Germinal center (tissue), 1 donor: ENCODE measurements around the gene CNTNAP2.

ENCODE experiments used
- DNase-seq: peaks from one replicate; pipeline ENCODE4 v3.0.0; 2012; ENCODE audit warnings: mixed read lengths, low spot score

Gene CNTNAP2

DNA sequence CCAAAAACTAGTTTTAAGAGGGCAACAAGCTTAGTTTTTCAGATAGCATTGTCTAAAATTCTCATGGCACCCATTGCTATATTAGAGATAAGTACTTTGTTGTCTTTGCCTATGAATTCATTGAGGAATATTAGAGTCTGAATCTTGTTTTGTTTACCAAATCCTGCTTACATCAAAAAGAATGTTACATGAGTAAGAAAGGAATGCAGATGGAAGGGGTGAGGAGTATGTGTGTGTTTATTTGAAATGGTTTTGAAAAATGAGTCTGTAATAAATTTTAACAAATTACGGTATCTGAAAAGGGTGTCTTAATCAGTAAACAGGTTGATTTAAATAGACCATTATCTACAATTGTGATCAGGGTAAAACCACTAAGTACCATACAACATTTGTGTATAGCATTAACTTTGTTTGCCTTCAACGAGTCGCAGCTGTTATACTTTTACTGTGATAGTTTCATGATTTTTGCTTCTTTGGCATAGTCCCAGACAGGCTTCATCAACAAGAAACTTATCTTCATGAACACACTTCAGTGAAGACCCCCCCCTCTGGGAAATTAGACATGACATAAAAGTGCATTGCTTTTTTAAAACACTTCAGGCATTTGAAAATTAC lies 1290.0 kb downstream of the CNTNAP2 start:
- DNase-seq = no peak

DNA sequence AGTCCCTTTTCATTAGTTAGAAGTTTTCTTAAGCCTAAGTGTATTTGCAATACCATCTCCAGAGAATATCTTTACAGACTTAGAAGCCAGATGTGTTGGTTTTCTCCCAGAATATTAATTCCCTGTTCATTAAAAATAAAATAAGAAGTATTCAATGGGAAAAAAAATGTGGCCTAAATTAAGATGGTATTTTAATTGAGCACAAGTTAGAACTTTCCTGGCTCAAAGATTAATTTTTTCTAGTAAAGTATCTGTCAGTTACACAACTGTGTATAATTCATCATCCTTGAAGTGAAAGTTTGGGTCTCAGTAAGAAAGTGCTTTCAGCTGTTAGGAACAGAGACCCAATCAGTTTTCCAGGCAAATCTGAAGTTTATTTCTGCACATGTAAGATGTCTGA lies 1294.5 kb downstream of the CNTNAP2 start:
- no peak for DNase-seq

DNA sequence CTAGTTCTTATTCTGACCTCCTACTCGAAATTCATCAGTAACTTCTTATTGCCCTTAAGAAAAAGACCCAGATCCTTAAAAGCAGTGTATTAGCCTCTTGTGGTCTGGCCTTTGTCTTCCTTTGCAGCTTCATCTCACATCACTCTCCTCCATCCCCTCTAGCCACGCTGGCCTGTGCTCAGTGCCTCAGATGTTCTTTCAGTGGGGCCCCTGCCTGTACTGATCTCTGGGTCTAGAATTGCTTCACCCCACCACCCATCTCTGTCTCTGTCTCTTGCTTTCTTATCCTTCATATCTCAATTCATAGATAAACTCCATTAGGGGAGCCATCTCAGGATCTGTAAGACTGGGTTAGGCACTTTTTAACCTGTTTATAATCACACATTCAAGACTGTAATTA lies 1295.5 kb downstream of the CNTNAP2 start:
- no peak for DNase-seq

DNA sequence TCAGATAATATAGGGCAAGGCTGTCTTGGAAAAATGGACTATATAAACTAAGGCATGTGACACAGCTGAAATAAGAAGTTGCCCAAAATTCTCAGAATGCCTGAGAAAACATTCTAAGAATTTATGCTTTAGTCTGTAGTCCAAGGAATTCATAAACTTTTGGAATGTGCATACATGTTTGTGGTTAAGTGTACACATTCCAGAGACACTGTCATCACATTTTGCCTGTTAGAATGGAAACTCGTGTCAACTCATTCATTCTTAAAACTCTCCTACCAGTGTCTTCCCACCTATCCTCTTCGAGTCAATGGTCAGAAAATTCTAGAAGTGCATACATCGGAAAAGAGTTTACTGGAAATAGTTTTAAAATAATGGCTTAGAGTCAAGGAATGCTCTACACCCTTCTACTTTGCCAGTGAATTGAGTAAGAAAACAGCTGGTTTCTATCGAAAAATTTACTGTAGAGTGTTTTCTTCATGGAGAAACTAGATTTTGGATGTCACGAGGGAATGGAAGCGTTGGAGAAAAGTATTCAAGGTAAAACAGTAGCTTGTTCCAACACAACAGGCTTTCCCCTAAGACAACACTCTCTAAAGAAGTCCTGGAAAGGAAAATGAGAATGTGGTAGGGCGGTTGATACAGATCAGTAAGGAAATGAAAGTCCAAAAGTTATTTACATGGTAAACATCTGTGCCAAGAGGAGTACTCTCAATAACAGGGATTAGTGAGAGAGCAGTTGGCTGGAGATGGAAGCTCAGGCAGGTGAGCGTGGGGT lies 1296.4 kb downstream of the CNTNAP2 start:
- DNase-seq = no peak

DNA sequence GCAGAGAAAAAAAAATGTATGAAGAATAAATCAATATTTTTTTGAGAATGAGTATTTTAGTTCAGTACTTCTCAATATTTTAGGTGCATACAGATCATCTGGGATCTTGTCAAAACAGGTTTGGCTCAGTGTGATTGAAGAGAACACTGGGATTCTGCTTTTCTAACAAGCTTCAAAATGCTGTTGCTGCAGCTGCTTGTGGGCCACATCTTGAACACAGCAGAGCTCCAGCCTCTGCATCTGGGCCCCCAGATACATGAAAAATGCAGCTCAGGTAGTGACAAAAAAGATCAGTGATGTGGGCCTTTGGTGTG lies 1296.9 kb downstream of the CNTNAP2 start:
- no peak for DNase-seq

DNA sequence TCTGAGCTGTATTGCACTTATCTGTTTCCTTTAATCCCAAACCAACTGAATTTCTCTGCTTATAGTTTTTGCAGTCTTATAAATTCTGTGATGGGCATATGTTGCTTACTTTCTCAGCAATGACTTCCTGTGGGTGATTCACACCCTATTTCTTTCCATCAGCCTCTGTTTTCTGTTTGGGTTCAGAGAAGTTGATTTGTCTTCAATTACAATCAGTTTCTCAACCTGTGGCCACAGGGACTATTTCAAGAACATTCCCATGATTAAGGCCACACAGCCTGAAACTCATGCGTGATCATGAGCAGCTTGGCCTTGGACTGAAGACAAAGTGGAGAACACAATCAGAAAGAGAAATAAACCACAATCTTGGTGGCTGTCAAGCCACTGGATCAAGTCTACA lies 1299.4 kb downstream of the CNTNAP2 start:
- DNase-seq = no peak

DNA sequence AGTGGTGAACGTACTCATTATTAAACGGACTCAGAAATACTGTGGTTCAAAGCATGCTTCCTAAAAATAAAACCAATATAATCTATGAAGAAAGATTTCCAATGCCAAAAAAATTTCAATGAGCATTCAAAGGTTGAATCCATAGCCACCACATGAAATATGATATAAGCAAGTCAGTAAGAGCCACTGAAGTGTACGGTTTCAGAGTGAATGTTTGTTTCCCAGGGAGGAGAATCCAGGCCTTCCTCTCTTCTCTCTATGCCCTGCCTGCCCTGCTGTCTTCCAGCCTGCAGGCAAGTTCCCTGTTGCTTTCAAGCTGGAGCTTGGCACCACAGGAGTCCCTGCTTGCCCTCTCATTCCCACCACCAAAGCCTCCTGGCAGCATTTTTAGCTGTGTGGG lies 1302.4 kb downstream of the CNTNAP2 start:
- DNase-seq = no peak

DNA sequence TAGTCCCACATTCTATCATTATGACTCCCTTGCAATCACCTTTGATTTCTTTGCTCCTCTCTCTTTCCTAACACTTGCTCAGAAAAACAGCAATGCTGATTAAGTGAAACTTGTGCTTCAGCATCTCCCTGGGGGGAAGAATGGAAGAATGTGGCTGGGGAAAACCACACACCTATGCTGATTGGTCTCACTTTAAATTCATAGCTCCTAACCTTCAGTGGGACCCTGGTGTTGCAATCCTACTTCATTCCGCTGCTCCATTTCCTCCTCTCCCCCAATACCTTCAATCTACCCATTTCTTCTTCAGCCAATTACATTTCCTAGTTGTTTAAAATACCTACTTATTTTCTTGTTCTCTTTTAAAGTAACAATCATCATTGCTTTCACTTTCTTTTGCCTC lies 1307.3 kb downstream of the CNTNAP2 start:
- no peak for DNase-seq

DNA sequence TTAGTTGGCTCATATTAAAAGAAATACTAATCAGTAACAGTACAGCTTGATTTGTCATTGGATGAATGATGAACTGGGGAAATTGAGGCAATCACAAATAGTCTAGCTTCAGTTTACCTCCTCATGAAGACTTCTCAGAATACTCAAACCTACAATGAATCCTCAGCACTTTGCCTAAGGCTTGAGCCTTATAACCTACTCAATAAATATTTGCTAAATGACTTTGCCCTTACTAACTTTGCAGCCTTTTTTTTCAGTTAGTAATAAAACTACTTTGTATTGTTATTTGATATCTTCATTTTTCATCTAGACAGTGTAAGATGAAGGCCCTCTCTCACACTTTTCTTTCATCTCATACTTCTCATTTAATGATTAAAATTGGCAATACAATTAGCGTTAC lies 1311.5 kb downstream of the CNTNAP2 start:
- no peak for DNase-seq

DNA sequence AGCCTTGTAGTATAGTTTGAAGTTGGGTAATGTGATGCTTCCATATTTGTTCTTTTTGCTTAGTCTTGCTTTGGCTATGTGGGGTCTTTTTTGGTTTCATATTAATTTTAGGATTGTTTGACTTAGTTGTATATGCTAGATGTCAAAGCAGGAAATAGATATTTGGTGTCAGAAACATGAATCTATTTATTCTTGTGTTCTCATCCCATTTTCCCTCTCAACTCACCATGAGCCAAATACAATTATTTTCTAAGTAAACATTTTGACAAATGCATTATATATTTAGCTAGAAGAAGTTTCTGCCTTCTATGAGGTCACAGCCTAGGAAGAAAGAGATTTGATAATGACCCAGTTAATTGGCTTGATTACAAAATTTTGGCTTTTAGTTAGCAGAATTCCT lies 1313.4 kb downstream of the CNTNAP2 start:
- no peak for DNase-seq

DNA sequence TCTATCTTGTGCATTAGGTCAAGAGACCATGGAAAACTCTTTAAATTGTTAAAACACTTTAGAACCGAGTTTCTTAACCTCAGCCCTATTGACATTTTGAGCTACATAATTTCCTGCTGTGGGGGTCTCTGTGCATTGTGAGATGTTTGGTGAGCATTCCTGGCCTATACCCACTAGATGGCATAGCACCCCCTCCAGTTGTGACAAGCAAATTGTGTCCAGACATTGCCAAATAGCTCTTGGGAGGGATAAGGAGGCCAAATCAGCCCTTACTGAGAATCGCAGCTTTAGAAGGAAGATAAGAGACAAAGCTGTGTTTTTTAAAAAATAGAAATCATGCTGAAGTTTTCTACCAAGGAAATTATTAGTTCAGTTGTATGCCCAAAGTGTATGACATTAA lies 1315.5 kb downstream of the CNTNAP2 start:
- DNase-seq = no peak

DNA sequence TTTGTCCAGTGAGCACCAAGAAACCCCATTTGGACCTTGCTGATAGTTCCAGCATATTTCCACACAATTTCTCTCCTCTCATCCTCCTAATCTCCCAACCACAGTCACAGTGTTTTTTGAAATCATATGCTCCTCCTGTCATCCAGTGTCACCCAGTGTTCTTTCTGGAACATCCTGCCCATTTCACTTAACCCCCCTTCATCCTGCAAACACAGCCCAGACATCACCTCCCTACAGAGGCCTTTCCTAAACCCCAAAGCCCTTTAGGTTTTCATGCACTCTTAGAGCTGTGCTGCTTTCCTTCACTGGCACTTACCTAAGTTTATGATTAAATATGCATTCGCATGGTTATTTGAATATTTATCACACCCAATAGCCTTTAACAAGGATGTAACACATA lies 1316.0 kb downstream of the CNTNAP2 start:
- DNase-seq = no peak

DNA sequence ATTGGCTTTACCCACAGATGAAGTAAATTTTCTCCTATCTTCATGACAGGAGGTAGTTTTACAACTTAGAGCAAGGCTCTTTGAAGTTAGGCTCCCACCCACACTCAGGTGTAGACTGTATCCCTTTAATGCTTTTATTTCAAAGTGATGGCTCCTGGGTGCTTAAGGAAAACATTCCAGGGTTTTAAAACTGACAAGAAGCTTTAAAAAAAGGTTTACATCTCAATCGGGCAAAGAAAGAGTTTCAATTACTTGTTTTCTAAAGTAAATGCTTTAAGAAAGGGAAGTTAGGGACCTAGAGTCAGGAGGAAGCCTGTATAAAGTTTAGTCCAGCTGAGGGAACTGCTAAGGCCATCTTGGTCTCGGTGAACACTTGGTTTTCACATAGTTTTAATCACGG lies 1320.1 kb downstream of the CNTNAP2 start:
- no peak for DNase-seq

DNA sequence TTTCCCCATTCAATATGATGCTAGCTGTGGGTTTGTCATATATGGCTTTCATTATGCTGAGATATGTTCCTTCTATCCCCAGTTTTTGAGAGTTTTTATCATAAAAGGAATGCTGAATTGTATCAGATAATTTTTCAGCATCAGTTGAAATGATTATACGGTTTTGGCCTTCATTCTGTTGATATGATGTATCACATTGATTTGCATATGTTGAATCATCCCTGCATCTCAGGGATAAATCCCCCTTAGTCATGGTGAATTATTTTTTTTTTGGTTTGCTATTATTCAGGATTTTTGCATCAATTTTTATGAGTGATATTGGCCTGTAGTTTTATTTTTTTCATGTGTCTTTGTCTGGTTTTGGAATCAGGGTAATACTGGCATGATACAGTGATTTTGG lies 1321.6 kb downstream of the CNTNAP2 start:
- no peak for DNase-seq

DNA sequence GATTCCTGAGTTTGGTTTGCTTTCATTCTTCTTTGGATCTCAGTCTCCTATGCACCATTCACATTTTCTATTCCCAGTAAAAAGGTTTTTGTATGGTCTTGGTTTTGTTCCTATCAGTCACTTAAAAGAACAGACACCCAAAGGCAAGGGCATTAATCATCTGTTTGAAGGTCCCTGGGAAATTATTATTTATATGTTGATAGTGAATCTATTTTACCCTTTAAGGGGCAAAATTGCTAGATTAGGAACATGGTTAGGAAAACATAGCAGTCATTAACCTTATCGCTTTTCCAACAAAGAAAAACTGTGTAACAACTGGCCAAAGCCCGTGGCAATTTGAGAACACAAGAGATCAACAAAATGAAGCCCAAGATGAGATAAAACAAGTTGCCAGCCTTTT lies 1327.3 kb downstream of the CNTNAP2 start:
- DNase-seq = no peak

DNA sequence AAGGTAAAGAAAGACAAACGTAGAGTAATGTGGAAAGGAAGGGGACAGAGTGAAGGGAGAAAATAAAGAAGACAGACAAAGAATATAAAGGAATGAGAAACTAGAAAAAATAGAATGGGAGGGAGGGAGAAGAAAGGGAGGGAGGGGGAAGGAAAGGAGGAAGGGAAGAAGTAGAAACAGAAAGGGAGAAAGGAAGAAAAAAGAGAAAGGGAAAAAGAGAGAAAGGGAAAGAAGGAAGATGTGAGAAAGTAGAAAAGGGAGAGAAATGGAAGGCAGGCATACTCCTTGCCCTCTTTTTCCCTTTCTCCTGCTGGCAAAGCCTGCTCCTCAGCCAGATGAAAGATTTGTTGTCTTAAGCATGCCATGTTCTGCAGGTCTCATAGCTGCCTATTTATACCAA lies 1336.2 kb downstream of the CNTNAP2 start:
- no peak for DNase-seq

DNA sequence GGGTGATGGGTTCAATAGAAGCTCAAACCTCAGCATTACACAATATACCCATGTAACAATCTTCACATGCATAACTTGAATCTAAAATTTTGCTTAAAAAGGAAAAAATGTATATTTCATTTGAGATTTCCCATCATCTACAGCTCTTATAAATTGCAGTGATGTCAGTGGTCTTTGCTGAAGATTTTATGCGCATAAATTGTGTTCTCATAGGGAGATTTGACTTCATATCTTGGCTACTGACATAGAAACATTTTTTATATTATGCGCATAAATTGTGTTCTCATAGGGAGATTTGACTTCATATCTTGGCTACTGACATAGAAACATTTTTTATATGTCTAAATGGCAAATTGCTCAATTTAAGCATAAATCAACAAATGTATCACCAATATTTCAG lies 1348.6 kb downstream of the CNTNAP2 start:
- DNase-seq = no peak

DNA sequence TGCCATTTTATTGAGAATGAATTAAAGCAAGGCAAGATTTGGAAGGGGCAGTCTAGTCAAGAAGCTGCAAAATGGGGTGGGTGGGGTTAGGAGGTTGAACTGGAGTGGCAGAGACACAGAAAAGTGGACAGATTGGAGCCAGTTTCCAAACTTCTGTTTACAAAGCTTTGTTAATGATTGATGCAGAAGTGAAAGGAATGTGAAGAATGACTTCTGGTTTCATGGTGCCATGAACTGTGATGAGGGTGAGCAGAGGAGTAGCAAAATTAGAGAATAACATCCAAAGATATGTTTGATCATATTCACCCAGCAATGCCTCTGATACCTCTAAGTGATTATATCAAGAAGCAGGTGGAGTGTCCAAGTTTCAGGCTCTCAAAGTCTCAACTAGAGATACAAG lies 1356.0 kb downstream of the CNTNAP2 start:
- no peak for DNase-seq

DNA sequence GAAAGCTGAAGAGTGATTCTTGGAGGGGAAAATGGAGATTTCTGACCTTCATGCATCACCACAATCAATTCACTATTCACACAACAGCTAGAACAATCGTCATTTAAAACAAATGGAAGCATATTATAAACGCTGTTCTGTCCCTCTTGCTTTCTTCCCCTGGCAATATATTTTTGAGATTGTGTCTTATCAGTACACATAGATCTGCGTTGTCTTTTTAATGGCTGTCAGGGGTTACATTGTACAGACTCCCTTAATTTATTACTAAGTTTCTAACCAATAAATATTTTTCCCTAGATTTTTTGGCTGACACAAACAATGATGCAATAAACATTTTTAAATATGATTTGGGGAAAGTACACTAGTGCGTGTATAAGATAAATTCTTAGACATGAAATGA lies 1358.3 kb downstream of the CNTNAP2 start:
- DNase-seq = no peak

DNA sequence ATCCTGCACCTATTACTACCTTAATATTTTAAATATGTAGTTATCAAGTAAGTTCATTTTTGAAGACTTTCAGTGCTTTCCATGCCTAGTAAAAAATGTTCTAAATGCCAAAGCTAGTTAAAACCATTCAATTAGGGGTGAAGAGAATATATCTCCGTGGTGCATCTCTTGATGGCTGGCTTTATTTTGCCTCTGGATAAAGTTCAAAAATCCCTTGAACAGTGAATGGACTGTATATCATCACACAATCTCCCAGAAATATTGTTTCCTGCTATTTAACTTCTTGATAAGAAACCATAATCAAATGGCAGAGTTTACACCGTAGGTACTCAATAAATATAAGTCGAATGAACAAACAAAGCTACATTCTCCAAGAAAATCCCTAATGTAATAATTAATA lies 1360.9 kb downstream of the CNTNAP2 start:
- DNase-seq = no peak

DNA sequence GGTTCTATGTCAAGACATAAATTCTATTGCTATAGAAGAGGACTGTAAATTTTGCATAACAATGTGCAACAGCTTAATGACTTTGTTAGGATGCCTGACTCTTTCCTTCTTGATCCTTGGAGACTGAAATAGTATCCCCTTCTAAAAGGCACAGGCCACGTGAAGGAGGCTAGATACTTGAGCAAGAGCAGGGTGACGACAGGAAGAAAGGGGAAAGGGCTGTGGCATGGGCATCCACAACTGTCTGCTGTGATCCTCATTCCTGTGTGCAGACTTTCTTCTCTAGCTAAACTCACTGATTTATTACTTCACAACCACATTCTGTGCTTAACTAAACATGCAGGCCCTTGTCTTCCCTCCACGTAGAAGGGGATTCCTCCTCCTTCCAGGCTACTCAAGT lies 1362.2 kb downstream of the CNTNAP2 start:
- no peak for DNase-seq

DNA sequence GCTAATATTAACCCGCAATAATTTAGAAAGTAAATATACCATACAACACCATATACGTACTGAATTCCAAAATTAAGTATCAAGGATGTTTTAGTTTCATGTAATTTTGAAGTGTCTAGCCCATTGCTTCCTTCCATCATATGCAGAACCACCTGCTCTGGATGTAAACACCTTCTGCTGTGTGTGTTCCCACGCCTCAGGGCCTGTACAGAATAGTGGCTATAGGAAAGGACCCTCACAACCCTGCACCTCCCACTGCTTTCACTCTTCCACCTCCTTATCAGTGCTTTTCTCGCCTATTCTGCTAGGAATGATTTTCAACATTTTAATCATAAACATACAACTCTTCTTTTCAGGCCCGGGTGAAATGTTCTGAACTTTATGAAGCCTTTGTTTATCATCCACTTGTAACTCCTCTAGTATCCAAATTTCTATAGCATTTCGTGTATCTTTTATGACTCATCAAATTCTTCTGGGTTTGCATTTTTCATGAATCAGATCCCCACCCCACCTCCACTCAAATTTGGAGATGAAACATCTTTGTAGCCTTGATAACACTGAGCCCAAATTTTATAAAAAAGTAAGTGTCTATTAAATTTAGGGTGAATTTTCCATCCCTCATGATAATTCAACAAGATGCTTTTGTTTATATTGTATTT lies 1367.2 kb downstream of the CNTNAP2 start:
- DNase-seq = no peak

DNA sequence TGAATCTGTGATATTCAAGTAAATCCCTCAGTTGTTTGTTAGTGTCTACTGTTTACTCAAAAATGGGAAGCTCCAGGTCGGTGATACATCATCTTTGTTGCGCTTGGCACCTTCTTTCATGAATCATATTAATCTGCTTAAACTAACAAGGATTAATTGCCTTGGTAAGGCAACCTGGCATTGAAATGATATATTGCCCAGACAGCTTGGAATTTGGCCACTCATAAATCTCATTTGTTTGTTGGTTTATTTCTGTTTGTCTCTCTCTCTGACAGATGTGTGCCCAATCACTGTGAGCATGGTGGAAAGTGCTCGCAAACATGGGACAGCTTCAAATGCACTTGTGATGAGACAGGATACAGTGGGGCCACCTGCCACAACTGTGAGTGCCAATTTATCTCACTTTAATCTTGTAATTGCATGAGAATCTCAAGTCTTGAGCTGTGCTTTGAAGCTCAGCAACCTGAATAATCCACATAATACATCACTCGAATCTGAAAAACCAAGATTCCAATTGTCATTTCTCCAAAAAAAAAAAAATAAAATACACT lies 1369.1 kb downstream of the CNTNAP2 start:
- no peak for DNase-seq
